Activated CD8-positive, alpha-beta T cell treated with anti-CD3 and anti-CD28 coated beads for 36 hours (primary cell): Measurements from ENCODE around the gene ANKH. TPM values are rescaled to one million over a fixed set of nuclear protein-coding genes. Genes with fewer than 3 reads are reported as not detected.

Experiments
- ATAC-seq: fragments of 200-7000 bp; cut with Tn5 transposase; one replicate; pipeline ENCODE4 v1.10.0; 2021; ENCODE audit warnings: mild to moderate bottlenecking, moderate library complexity
- CTCF ChIA-PET: fragments of 350-600 bp; sonication (Branson Sonifier 250); formaldehyde crosslinking; loops from one replicate; lab custom pipeline; 2021; ENCODE audit warnings: antibody characterized with exemption; lab: Charles Lee
- POLR2A ChIA-PET: fragments of 350-600 bp; sonication (Branson Sonifier 250); formaldehyde crosslinking; loops from one replicate; lab custom pipeline; 2021; ENCODE audit warnings: antibody characterized with exemption; lab: Charles Lee
- DNase-seq: peaks from one replicate; pipeline ENCODE4 v3.0.0-alpha.2; 2020
- H3K27ac Mint-ChIP-seq: one replicate; pipeline ENCODE4 v1.8.0; 2021; ENCODE audit warnings: mild to moderate bottlenecking, mixed read lengths
- H3K27me3 Mint-ChIP-seq: one replicate; pipeline ENCODE4 v1.8.0; 2021; ENCODE audit warnings: mixed read lengths
- H3K36me3 Mint-ChIP-seq: one replicate; pipeline ENCODE4 v1.8.0; 2021; ENCODE audit warnings: low read depth, mixed read lengths
- H3K4me1 Mint-ChIP-seq: one replicate; pipeline ENCODE4 v1.8.0; 2021; ENCODE audit warnings: low read depth, mixed read lengths
- H3K4me3 Mint-ChIP-seq: one replicate; pipeline ENCODE4 v1.8.0; 2021; ENCODE audit warnings: mild to moderate bottlenecking, moderate library complexity, mixed read lengths
- H3K9me3 Mint-ChIP-seq: one replicate; pipeline ENCODE4 v1.8.0; 2021; ENCODE audit warnings: mixed read lengths
- intact Hi-C: fragments of 100-400 bp; cut with micrococcal nuclease; formaldehyde crosslinking; loops from one replicate; pipeline ENCODE4 v1.10.0; 2022
- total RNA-seq, 2 experiments: library from RNA; stranded (reverse); gene quantifications; one replicate each; pipeline ENCODE4 v1.2.3, GENCODE V29; 2021
- TF ChIP-seq, protein P1 (sequence below): fragments of 200-600 bp; IDR thresholded peaks from one replicate; pipeline ENCODE4 v1.8.0; 2022; ENCODE audit warnings: antibody characterized with exemption, mild to moderate bottlenecking

The ANKH gene
- total RNA-seq, 2 experiments from 2014 or later = 85.4 to 87.2 TPM

DNA sequence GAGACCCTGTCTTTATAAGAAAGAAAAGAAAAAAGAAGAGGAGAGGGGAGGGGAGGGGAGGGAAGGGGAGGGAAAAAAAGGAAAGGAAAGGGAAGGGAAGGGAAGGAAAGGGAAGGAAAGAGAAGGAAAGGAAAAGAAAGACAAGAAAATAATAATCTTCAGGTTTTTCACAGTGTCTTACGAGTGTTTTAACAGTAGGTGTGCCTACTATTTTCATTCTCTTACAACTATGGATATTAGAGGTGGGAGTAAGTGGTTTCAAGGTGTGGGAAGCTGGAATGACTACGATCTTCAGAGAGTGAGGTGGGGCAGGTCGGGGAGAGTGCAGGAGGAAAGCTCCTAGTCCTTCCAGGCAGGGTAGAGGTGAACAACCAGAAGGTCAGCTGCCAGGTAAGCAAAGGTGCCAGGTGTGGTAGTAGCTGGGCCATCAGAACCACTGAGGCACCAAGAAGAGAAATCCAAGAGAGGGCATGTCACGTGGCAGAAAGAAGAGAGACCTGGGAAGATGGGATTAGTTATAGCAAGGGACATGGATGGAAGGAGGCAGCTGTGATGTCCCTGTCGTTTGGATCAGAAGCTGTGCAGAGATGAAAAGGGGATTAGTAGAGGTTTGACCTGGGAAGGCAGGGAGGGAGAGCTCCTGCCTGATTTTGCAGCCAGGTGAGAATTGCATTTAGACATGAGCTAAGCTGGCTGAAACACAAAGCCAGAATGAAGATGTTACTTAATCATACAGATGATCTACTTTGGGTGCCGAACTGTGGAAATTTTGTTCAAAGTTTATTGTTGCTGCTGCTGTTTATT, 111.6 kb downstream of the ANKH start:
- no peaks in the 10 kb centered on the region for H3K9me3 Mint-ChIP-seq
- ChIA-PET CTCF (interaction anchor here (3.2 kb wide), 1 partner anchor 33 kb away, joined by 13 read pairs; no protein-coding TSS in a partner anchor), POLR2A (interaction anchor here (1.5 kb wide), 1 partner anchor 16 kb away, joined by 3 read pairs; no protein-coding TSS in a partner anchor)
- TF ChIP-seq, protein P1, sequence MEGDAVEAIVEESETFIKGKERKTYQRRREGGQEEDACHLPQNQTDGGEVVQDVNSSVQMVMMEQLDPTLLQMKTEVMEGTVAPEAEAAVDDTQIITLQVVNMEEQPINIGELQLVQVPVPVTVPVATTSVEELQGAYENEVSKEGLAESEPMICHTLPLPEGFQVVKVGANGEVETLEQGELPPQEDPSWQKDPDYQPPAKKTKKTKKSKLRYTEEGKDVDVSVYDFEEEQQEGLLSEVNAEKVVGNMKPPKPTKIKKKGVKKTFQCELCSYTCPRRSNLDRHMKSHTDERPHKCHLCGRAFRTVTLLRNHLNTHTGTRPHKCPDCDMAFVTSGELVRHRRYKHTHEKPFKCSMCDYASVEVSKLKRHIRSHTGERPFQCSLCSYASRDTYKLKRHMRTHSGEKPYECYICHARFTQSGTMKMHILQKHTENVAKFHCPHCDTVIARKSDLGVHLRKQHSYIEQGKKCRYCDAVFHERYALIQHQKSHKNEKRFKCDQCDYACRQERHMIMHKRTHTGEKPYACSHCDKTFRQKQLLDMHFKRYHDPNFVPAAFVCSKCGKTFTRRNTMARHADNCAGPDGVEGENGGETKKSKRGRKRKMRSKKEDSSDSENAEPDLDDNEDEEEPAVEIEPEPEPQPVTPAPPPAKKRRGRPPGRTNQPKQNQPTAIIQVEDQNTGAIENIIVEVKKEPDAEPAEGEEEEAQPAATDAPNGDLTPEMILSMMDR = no peak
- ATAC-seq (no peak), DNase-seq (no peak)
- peaks cover 5% of the 10 kb centered on the region for H3K36me3 Mint-ChIP-seq
- no peak overlapping the region for H3K27ac Mint-ChIP-seq
- no peak overlapping the region for H3K4me3 Mint-ChIP-seq
- no peaks in the 10 kb centered on the region for H3K27me3 Mint-ChIP-seq
- intact Hi-C loops = no loop called here
- no peaks in the 10 kb centered on the region for H3K4me1 Mint-ChIP-seq

DNA sequence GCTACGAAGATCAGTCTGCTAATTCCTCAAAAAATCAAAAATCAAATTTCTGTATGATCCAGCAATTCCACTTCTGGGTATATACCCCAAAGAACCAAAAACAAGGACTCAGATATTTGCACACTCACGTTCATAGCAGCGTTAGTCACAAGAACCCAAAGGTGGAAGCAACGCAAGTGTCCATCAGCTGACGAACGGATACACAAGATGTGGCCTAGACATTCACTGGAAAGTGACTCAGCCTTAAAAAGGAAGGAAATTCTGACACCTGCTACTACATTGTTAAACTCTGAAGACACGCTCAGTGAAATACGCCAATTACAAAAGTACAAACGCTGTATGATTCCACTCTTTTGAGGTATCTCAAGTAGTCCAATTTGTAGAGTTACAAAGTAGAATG, 113.7 kb downstream of the ANKH start:
- Mint-ChIP-seq H3K4me3 (no peak overlapping the region), H3K36me3 (peaks cover 13% of the 10 kb centered on the region), H3K27me3 (no peaks in the 10 kb centered on the region), H3K4me1 (no peaks in the 10 kb centered on the region), H3K9me3 (no peaks in the 10 kb centered on the region), H3K27ac (no peak overlapping the region)
- intact Hi-C loops = no loop called here
- CTCF ChIA-PET = interaction anchor here (1.7 to 3.2 kb wide), 2 partner anchors 11 to 31 kb away, joined by 3 to 13 read pairs; no protein-coding TSS in a partner anchor
- TF ChIP-seq, protein P1 = no peak
- no peak for DNase-seq
- ATAC-seq = no peak
- POLR2A ChIA-PET = no interaction called here

DNA sequence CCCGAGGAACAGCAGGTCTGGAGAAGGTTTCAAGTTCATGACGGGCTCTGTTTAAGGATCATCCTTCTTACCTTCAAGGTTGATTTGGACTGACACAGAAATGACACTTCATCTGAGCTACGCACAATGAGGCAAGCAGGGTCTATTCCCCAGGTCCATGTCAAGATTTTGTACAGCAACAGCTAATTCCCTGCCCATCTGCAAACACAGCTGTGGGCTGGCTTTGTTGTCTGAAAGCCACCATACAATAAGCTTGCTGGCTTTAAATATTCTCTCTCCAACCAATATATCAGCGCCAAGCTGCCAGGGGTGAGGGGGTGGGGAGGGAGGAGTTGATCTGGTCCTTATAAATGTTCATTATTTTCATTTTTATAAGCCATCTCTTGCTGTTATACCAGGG, 115.1 kb downstream of the ANKH start:
- CTCF ChIA-PET = interaction anchor here (0.9 to 1.7 kb wide), 2 partner anchors 8 to 10 kb away, joined by 3 read pairs; no protein-coding TSS in a partner anchor

DNA sequence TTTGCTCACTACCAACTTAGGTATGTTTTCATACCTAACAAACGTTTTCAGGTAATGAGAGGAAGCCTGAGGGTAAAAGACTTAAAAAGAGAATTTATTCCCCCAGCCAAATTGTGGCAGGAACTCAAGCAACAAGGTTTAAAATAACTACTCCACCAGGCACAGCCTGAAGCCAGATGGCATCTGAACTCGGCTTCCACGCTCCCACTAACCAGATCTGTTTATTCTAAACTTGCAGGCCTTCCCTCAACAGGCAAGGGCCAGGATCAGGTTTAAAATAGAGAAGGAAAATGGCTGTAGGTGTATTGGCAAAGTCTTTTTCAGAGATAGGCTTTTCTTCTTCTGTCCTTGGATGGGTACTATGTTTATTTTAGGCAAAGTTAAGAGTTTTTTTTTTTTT, 117.6 kb downstream of the ANKH start:
- H3K9me3 Mint-ChIP-seq = no peaks in the 10 kb centered on the region
- TF ChIP-seq, protein P1 = no peak
- no peaks in the 10 kb centered on the region for H3K27me3 Mint-ChIP-seq
- H3K4me1 Mint-ChIP-seq = peaks cover 5% of the 10 kb centered on the region
- H3K36me3 Mint-ChIP-seq = peaks cover 31% of the 10 kb centered on the region
- ChIA-PET CTCF (no interaction called here), POLR2A (no interaction called here)
- intact Hi-C loops = no loop called here
- H3K27ac Mint-ChIP-seq = no peak overlapping the region
- DNase-seq (no peak), ATAC-seq (no peak)
- H3K4me3 Mint-ChIP-seq = no peak overlapping the region

More for the DNA sequence above, 115.1 kb downstream of the ANKH start:
- Mint-ChIP-seq H3K4me1 (no peaks in the 10 kb centered on the region), H3K27me3 (no peaks in the 10 kb centered on the region), H3K4me3 (no peak overlapping the region), H3K27ac (no peak overlapping the region), H3K9me3 (no peaks in the 10 kb centered on the region), H3K36me3 (peaks cover 14% of the 10 kb centered on the region)
- POLR2A ChIA-PET = no interaction called here
- intact Hi-C loops = no loop called here
- TF ChIP-seq, protein P1 = no peak
- DNase-seq (no peak), ATAC-seq (no peak)

DNA sequence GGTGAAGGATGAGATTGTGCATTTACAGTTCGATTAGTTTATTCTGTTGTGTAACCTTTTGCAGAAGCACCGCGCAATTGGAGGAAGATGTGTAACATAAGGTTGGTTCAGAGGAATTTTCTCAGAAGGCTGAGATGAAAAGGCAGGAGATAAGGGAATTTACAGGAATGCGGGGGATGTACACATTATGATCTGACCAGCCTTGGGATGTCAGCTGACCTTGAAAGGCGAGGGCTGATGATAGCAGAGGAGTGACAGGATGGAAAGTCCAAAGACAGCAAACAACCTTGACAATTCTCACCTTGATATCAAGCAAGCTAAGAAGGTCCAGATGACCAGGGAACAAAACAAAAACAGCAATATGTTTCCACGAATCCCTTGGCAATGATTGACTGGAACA, 118.3 kb downstream of the ANKH start:
- H3K9me3 Mint-ChIP-seq = no peaks in the 10 kb centered on the region
- CTCF ChIA-PET = no interaction called here
- peaks cover 31% of the 10 kb centered on the region for H3K36me3 Mint-ChIP-seq
- TF ChIP-seq, protein P1 = no peak
- intact Hi-C loops = no loop called here
- H3K4me1 Mint-ChIP-seq = peaks cover 5% of the 10 kb centered on the region
- H3K4me3 Mint-ChIP-seq = no peak overlapping the region
- H3K27me3 Mint-ChIP-seq = no peaks in the 10 kb centered on the region
- DNase-seq = no peak
- no peak overlapping the region for H3K27ac Mint-ChIP-seq
- ATAC-seq = no peak
- POLR2A ChIA-PET = no interaction called here
